Muscle layer of colon (tissue), 2 donors: Measurements from ENCODE around the gene PHACTR3.
A peak's percentile ranks its signal among the peaks of the same experiment; 100 is the strongest.

ENCODE experiments used
- H3K27ac ChIP-seq: one replicate; pipeline ENCODE4 v1.7.0; 2013; ENCODE audit warnings: low read depth, mild to moderate bottlenecking, low read length, moderate library complexity
- H3K27me3 ChIP-seq, 2 donors: one replicate each; pipeline ENCODE4 v1.7.0; 2013; ENCODE audit warnings: low read length in 2 of 2, mild to moderate bottlenecking in 2 of 2; ENCODE audit not compliant: insufficient read depth in 2 of 2, control insufficient read depth in 1 of 2
- H3K36me3 ChIP-seq: one replicate; pipeline ENCODE4 v1.7.0; 2013; ENCODE audit warnings: mild to moderate bottlenecking, low read length; ENCODE audit not compliant: insufficient read depth
- H3K4me1 ChIP-seq: one replicate; pipeline ENCODE4 v1.7.0; 2013; ENCODE audit warnings: mild to moderate bottlenecking, low read length; ENCODE audit not compliant: insufficient read depth
- H3K4me3 ChIP-seq, 2 donors: one replicate each; pipeline ENCODE4 v1.7.0; 2013; ENCODE audit warnings: low read length in 2 of 2, low read depth in 1 of 2, mild to moderate bottlenecking in 1 of 2, moderate library complexity in 1 of 2
- H3K9ac ChIP-seq: one replicate; pipeline ENCODE4 v1.7.0; 2013; ENCODE audit warnings: low read length
- H3K9me3 ChIP-seq: one replicate; pipeline ENCODE4 v1.7.0; 2013; ENCODE audit warnings: mild to moderate bottlenecking, low read length
- donor health status: abdominal sarcoma.
- donor health status: Adenocarcinoma of cecum.

Gene PHACTR3

DNA sequence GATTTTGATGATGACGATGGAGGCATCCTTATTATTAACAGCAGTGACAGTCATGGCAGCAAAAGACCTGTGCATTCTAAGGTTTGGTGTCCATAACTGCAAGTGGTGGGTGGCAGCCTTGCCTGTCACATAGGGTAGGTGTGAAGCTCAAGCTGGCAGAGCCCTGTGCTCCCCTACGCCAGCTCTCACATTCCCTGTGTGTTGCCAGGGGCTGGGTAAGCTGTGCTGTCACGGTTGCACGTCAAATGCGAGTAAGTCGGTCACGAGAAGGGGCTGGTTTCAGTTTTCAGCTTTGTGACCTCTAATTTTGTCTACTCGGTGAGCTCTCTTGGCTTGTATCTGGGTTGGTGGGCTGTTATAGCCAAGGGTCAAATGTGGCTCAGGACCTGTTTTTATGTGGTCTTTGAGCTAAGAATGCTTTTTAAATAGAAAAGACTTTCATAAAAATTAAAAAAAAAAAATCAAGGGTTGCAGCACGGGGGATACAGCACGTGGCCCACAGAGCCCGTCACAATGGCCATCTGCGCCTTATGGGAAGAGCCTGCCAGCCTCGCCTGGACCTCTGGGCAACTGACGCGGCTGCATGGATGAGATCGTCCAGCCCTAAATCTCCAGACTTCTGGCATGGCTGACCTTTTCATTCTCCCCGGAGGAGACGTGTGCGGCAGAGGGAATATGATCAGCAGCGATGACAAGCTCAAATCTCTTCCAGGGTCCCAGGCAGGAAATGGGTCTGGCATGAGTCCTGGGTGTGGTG lies 148.5 kb downstream of the PHACTR3 start:
- H3K27me3 ChIP-seq = peaks cover 0 to 18% of the 10 kb centered on the region in 2 donors
- no peaks in the 10 kb centered on the region for H3K9me3 ChIP-seq
- H3K9ac ChIP-seq = no peak overlapping the region
- H3K27ac ChIP-seq = no peak overlapping the region
- H3K4me1 ChIP-seq = peaks cover 18% of the 10 kb centered on the region
- H3K36me3 ChIP-seq = no peaks in the 10 kb centered on the region
- peak overlapping the region in 1 of 2 donors; percentile 40 for H3K4me3 ChIP-seq

DNA sequence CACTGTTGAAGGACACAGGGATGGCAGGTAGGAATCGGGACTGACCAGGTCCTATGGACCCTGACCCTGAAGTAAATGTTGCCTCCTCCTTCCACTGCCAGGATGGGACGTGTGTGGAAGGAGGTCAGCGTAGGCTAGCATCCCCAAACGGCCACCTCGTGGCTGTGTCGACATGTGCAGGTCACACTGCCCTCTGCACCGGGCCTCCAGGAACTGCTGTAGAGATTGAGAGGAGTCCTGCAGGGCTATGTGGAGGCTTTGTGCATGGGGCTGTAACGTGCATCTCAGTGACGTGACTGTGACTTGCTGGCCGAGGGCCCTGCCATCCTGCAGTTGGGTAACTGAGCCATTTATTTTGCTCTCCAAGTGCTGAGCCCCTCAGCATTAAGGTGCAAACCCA lies 149.5 kb downstream of the PHACTR3 start:
- Histone ChIP-seq H3K27me3 (peaks cover 0 to 19% of the 10 kb centered on the region in 2 donors), H3K36me3 (no peaks in the 10 kb centered on the region), H3K27ac (no peak overlapping the region), H3K4me3 (no peak overlapping the region), H3K9ac (no peak overlapping the region), H3K4me1 (peaks cover 18% of the 10 kb centered on the region), H3K9me3 (no peaks in the 10 kb centered on the region)

DNA sequence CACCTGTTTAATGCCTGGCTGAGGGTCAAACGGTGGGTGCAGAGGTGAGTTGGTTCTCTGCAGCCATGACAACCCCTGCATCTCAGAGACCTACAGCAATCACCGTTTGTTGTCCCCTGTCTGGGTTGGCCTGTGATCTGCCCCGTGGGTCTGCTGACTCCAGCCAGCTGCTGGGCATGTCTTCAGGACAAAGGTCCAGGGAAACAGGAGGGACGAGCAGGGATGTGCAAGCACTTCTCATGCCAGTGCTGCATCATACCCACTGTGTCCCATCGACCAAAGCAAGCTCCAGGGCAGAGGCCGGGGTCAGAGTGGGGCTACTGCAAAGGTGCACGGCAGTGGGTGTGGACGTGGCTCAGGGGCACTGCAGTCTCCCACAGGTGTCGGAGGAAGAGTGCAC lies 150.2 kb downstream of the PHACTR3 start:
- H3K4me3 ChIP-seq = no peak overlapping the region
- H3K27me3 ChIP-seq = peaks cover 0 to 19% of the 10 kb centered on the region in 2 donors
- no peaks in the 10 kb centered on the region for H3K9me3 ChIP-seq
- H3K4me1 ChIP-seq = peaks cover 15% of the 10 kb centered on the region
- H3K9ac ChIP-seq = no peak overlapping the region
- H3K36me3 ChIP-seq = no peaks in the 10 kb centered on the region
- H3K27ac ChIP-seq = no peak overlapping the region

DNA sequence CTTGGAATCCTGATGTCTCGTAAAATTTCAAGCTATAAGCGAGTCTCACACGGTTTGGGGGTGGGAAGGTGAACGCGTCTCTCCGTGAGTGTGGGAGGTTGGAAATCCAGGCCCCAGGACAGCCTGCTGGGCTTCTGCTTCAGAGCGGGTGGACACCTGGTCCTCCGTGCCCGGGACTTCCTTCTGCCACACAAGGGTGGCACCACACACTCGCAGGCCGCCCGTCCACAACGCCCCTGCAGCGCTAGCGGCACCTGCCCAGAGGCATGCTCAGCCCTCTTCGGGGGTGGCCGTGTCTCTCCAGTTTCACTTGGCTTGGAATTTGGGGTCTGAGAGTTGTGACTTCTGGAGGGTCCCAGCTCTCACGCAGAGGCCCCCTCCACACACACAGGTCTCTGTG lies 151.9 kb downstream of the PHACTR3 start:
- H3K27ac ChIP-seq = no peak overlapping the region
- H3K36me3 ChIP-seq = no peaks in the 10 kb centered on the region
- H3K9ac ChIP-seq = no peak overlapping the region
- peaks cover 0 to 19% of the 10 kb centered on the region in 2 donors for H3K27me3 ChIP-seq
- H3K9me3 ChIP-seq = no peaks in the 10 kb centered on the region
- no peak overlapping the region for H3K4me3 ChIP-seq
- H3K4me1 ChIP-seq = peaks cover 8% of the 10 kb centered on the region

DNA sequence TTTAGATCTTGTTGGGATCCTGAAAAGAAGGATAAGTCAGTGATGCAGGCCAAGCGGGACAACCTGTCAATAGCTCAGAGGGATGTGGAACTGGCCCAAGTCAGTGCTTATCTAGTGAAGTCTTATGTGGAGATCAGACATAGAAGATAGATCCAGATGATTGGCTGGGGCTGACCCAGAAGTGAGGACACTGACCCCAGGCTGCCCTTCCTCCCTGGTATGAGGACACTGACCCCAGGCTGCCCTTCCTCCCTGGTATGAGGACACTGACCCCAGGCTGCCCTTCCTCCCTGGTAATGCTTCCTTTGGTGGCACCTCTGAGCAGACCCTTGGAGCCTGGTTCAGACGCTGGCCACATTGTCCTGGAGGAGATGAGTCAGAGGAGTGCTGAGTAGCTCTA lies 159.7 kb downstream of the PHACTR3 start:
- Histone ChIP-seq H3K4me1 (no peaks in the 10 kb centered on the region), H3K27me3 (no peaks in the 10 kb centered on the region), H3K27ac (no peak overlapping the region), H3K4me3 (no peak overlapping the region), H3K9me3 (no peaks in the 10 kb centered on the region), H3K9ac (no peak overlapping the region), H3K36me3 (no peaks in the 10 kb centered on the region)

DNA sequence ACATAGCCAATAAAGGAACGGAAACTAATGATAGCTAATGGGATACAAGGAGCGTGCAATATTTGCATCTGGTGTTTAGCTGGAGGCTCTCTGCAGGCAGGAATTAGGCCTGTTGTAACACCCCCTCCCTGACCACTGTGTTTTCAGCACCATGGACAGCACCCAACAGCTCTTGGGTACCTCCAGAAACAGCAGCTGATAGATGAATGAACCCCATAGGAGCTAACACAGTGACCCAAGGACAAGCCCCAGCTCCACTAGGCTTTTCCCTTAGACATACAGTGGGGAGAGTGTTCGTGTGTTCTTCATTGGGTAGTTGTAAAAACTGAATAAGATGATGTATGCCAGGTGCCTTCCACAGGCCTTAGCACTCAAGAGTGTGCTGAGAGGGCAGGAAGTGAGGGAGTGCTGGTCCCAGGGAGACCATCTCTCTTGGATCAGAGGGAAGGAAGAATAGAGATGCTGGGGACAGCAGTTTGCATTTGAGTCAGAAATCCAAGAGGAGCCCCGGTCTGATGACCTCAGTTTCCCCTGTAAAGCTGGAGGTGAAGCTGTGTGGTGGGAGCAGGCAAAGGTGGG lies 161.3 kb downstream of the PHACTR3 start:
- Histone ChIP-seq H3K4me1 (no peaks in the 10 kb centered on the region), H3K9ac (no peak overlapping the region), H3K36me3 (no peaks in the 10 kb centered on the region), H3K9me3 (no peaks in the 10 kb centered on the region), H3K4me3 (no peak overlapping the region), H3K27me3 (no peaks in the 10 kb centered on the region), H3K27ac (no peak overlapping the region)

DNA sequence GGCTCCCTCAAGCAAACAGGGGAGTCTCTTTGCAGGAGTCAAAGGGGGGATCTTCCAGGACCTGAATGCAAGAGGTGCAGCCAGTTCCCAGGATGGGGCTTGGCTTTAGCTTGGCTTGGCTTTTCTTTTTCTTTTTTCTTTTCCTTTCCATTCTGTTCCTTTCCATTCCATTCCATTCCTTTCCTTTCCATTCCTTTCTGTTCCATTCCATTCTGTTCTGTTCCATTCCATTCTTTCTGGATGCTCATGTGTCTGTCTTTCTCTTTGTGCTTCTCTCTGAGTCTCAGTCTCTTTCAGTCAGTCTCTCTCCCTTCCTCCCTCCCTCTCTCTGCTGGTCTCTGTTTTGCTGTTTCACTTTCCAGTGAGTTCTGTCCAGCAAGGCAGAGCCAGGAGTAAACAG lies 163.3 kb downstream of the PHACTR3 start:
- Histone ChIP-seq H3K4me1 (no peaks in the 10 kb centered on the region), H3K36me3 (no peaks in the 10 kb centered on the region), H3K27me3 (no peaks in the 10 kb centered on the region), H3K9me3 (no peaks in the 10 kb centered on the region), H3K27ac (no peak overlapping the region), H3K4me3 (no peak overlapping the region), H3K9ac (no peak overlapping the region)

DNA sequence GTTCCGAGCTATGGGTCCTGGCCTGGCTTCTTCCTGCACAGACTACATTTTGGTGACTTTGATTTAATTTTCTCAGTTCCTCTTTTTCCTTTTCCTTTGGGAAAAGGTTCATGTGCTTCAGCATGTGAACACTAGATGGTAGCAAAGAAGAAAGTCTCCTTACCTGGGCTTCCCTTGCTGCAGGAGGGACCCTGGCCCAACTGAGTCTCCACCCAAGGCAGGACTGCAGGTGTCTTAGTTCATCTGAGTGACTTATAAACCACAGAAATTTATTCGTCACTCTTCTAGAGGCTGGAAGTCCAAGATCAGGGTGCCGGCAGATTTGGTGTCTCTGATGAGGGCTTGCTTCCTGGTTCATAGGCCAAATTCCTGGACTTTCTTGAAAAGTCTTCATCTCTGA lies 165.9 kb downstream of the PHACTR3 start:
- Histone ChIP-seq H3K27me3 (no peaks in the 10 kb centered on the region), H3K9me3 (no peaks in the 10 kb centered on the region), H3K27ac (no peak overlapping the region), H3K4me1 (no peaks in the 10 kb centered on the region), H3K4me3 (no peak overlapping the region), H3K36me3 (no peaks in the 10 kb centered on the region), H3K9ac (no peak overlapping the region)

DNA sequence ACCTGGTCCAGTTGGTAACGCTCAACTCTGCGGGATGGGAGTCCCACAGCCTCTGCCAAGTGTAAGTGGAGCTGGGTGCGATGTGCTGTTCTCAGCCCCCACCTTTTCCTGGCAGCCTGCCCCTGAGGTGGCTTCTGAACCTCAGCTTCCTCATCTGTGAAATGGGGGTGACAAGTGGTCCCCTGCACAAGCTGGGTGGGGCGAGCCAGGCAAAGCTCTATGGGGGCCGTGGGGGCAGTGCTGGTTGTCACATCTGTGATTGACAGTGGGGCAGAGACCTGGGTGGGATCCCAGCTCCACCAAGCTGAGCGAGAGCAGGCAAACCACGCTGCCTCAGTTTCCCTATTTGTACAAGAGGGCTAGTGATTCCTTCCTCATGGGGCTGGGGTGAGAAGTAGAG lies 166.5 kb downstream of the PHACTR3 start:
- Histone ChIP-seq H3K36me3 (no peaks in the 10 kb centered on the region), H3K27ac (no peak overlapping the region), H3K9ac (no peak overlapping the region), H3K27me3 (no peaks in the 10 kb centered on the region), H3K9me3 (no peaks in the 10 kb centered on the region), H3K4me1 (no peaks in the 10 kb centered on the region), H3K4me3 (no peak overlapping the region)

DNA sequence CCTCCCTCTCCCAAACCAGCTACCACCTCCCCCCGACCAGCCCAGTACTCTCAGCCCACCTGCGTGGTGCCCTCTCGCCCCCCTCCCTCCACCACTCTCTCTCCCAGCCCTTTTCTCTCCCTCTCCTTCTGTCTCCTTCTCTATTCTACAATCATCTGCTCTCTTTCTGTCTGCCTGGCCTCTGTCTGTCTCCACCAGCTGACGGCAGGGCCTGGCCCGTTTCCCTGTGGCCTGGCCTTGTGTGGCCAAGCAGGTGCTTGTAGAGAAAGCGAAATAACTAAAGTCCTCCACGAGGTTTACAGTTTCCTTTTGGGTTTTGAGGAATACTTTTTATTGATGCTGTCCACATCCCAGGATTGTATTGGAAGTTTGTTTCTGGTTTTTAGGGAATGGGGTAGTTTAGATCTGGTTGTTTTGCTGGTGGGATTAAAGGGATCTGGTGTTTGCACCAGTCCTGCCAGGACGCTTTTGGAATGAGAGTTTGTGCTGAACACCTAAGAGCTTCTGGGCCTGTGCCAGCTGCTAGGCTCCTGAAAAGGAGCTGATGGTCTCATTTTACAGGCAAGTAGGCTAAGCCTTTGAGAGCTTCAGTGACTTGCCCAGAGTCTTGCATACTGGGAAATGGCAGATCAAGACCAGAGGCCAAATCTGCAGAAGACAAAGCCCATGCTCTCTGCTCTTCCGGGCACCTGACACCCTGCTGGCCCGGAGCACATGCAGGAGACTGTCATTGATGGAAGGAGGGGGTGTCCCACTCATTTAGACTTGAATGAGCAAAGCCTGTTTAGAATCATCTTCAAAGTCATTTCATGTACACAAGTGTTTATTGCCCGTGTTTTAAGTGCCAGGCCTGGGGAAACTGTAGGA lies 167.4 kb downstream of the PHACTR3 start:
- Histone ChIP-seq H3K9me3 (no peaks in the 10 kb centered on the region), H3K36me3 (no peaks in the 10 kb centered on the region), H3K4me3 (no peak overlapping the region), H3K27me3 (no peaks in the 10 kb centered on the region), H3K27ac (no peak overlapping the region), H3K4me1 (no peaks in the 10 kb centered on the region), H3K9ac (no peak overlapping the region)

DNA sequence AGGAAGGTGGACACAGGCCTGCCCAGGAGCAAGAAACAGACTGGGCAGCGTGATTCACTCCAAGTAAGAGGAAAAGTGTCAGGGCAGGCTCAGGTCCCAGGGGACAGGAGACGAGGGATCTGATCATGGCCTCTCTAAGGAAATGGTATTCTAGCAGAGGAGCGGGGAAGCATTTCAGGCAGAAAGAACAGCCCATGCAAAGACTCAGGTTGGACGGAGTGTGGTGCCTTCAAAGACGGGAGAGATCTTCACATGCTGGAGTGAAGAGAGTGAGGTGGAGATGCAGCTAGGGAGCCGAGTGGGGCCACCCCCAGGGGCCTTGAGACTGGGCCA lies 168.0 kb downstream of the PHACTR3 start:
- Histone ChIP-seq H3K36me3 (no peaks in the 10 kb centered on the region), H3K27ac (no peak overlapping the region), H3K4me3 (no peak overlapping the region), H3K9me3 (no peaks in the 10 kb centered on the region), H3K9ac (no peak overlapping the region), H3K27me3 (no peaks in the 10 kb centered on the region), H3K4me1 (no peaks in the 10 kb centered on the region)
